Measurements from ENCODE around the gene DUSP9. TPM values are rescaled to one million over a fixed set of nuclear protein-coding genes. Genes with fewer than 3 reads are reported as not detected.

DUSP9 gene
- total RNA-seq, 1 experiment from 2014 or later, result 2.4 TPM

DNA sequence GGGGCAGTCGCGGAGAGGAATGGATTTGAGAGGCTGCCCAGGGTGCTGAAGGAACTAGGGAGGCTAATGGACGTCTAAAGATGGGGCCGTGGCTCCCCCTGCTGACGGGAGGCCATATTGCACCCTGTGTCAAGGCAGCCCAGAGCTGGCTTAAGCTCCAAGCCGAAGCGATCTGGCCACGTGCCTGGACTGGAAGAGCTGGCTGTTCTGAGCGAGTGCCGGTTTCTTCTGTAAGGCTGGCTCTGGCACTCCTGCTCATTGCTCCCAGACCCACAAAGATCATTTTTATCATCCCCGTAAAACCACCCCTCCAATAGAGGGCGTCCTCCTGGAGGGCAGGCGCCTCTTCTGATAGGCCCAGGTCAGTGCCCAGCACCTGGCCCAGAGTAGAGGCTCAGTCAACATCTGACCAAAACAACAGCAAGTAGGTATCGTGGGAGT is 21.0 kb downstream of the DUSP9 start:
- H3K27me3 Mint-ChIP-seq (ENCODE audit: low read depth), result peaks cover 40% of the 10 kb centered on the region

More for the DNA sequence above, 21.0 kb downstream of the DUSP9 start:
- Histone ChIP-seq H2BK120ac (ENCODE audit: low read depth, low read length, poor library complexity, severe bottlenecking) (no peak overlapping the region), H3K4ac (ENCODE audit: low read depth, low read length) (no peak overlapping the region), H3K23me2 (ENCODE audit: insufficient read length, low read depth, low read length, poor library complexity, severe bottlenecking) (no peaks in the 10 kb centered on the region), H3K27ac (ENCODE audit: insufficient read length, low read depth, low read length) (no peak overlapping the region), H2BK15ac (ENCODE audit: low read depth, low read length) (no peak overlapping the region), H3K9me3 (ENCODE audit: control insufficient read depth, low read depth, low read length) (peaks cover 15% of the 10 kb centered on the region), H3K4me1 (ENCODE audit: insufficient read depth, low read length) (no peaks in the 10 kb centered on the region), H4K5ac (ENCODE audit: insufficient read length, low read depth, low read length) (no peak overlapping the region), H2BK12ac (ENCODE audit: insufficient read length, low read depth, low read length) (no peak overlapping the region), H3K79me1 (ENCODE audit: insufficient read depth, low read depth, low read length, poor library complexity, severe bottlenecking) (no peaks in the 10 kb centered on the region), H2BK5ac (ENCODE audit: insufficient read length, low read length) (no peak overlapping the region), H2AK5ac (ENCODE audit: insufficient read length, low read length) (no peak overlapping the region), H2AFZ (ENCODE audit: low read length) (no peak overlapping the region), H3T11ph (ENCODE audit: low read length) (no peak overlapping the region), H4K20me1 (ENCODE audit: control insufficient read depth, insufficient read depth, insufficient read length) (no peaks in the 10 kb centered on the region), H3K18ac (ENCODE audit: insufficient read length, low read depth, low read length) (no peak overlapping the region), H2BK20ac (ENCODE audit: low read depth, low read length, poor library complexity, severe bottlenecking) (no peak overlapping the region), H3K23ac (ENCODE audit: insufficient read length, low read depth, low read length) (no peak overlapping the region), H3K14ac (ENCODE audit: insufficient read depth, low read length) (no peak overlapping the region), H3K79me2 (ENCODE audit: insufficient read depth, low read length) (no peaks in the 10 kb centered on the region), H3K27me3 (ENCODE audit: insufficient read depth, low read length) (no peaks in the 10 kb centered on the region), H4K91ac (ENCODE audit: insufficient read length, low read depth, low read length) (no peak overlapping the region), H3K56ac (ENCODE audit: insufficient read length, low read depth, low read length) (no peak overlapping the region), H3K9ac (ENCODE audit: extremely low read depth, insufficient read length, low read length) (no peak overlapping the region), H3K4me2 (ENCODE audit: insufficient read depth, insufficient read length, low read length) (no peak overlapping the region), H4K8ac (replicated peaks; ENCODE audit: insufficient read length, low read depth, low read length) (no peak overlapping the region)
- Mint-ChIP-seq H3K4me1 (peaks cover 4 to 13% of the 10 kb centered on the region in 2 experiments), H3K4me3 (peak overlapping the region; percentile 53 to 61; a peak in 4 of 5 replicates), H3K27ac (no peak overlapping the region), H3K9me3 (peaks cover 66 to 79% of the 10 kb centered on the region in 2 experiments), H3K36me3 (ENCODE audit: insufficient read depth in 1 of 3, low read depth in 3 of 3) (peaks cover 2 to 14% (median 10%) of the 10 kb centered on the region in 3 experiments; a peak in 6 of 7 replicates)
- DNase-seq, result peak; percentile 79
- WGBS (ENCODE audit: extremely low coverage, insufficient read length, low lambda C conversion rate), result no CpG with 5 or more reads among the region's 14 CpGs
- peak; percentile 78 for TF ChIP-seq CTCF (conservative IDR thresholded peaks at IDR 0.05)
